HTR-8/SVneo (cell line): Measurements from ENCODE around the gene PKNOX1.
A peak's percentile ranks its signal among the peaks of the same experiment; 100 is the strongest.
"Not testable (repeated sequence)": the region's sequence is repeated elsewhere in the genome, so short reads cannot be mapped to it uniquely, and the experiment has no call there.

Experiments
- DNase-seq: peaks from one replicate; pipeline ENCODE4 v3.0.0; 2011; ENCODE audit warnings: low spot score, mixed read lengths; ENCODE audit not compliant: insufficient read length
- FAIRE-seq: peaks from 2 replicates; lab custom pipeline; 2011; peaks lifted over from hg19 to GRCh38; lab: Jason Lieb, UNC

Gene PKNOX1

GRCh38 chr21:42981214-42981523, 6.8 kb downstream of the PKNOX1 start:
- no peak for FAIRE-seq

GRCh38 chr21:42981862-42982261, 7.5 kb downstream of the PKNOX1 start:
- no peak for FAIRE-seq

More at GRCh38 chr21:42981214-42981523, 6.8 kb downstream of the PKNOX1 start:
- no peak for DNase-seq

GRCh38 chr21:42983103-42983502, 8.7 kb downstream of the PKNOX1 start:
- FAIRE-seq = no peak

More at GRCh38 chr21:42981862-42982261, 7.5 kb downstream of the PKNOX1 start:
- no peak for DNase-seq

GRCh38 chr21:42983869-42984268, 9.5 kb downstream of the PKNOX1 start:
- no peak for DNase-seq
- FAIRE-seq = no peak

More at GRCh38 chr21:42983103-42983502, 8.7 kb downstream of the PKNOX1 start:
- no peak for DNase-seq

GRCh38 chr21:42986125-42986783, 11.9 kb downstream of the PKNOX1 start:
- DNase-seq (no peak), FAIRE-seq (no peak)

GRCh38 chr21:42988236-42988965, 14.0 kb downstream of the PKNOX1 start:
- DNase-seq = no peak
- no peak for FAIRE-seq

- not testable (repeated sequence) for FAIRE-seq
Observed at GRCh38 chr21:42989370-42989769, 15.0 kb downstream of the PKNOX1 start.

GRCh38 chr21:42989816-42990650, 15.7 kb downstream of the PKNOX1 start:
- FAIRE-seq = no peak
- DNase-seq = no peak

More at GRCh38 chr21:42989370-42989769, 15.0 kb downstream of the PKNOX1 start:
- DNase-seq = not testable (repeated sequence)

- FAIRE-seq (peak; percentile 9), DNase-seq (peak; percentile 84)
Observed at GRCh38 chr21:42991992-42992740, 17.8 kb downstream of the PKNOX1 start.

GRCh38 chr21:42993051-42993712, 18.8 kb downstream of the PKNOX1 start:
- no peak for DNase-seq
- no peak for FAIRE-seq

GRCh38 chr21:42997053-42997452, 22.7 kb downstream of the PKNOX1 start:
- no peak for FAIRE-seq
- DNase-seq = no peak

GRCh38 chr21:42997983-42998382, 23.6 kb downstream of the PKNOX1 start:
- DNase-seq, FAIRE-seq: not testable (repeated sequence)

GRCh38 chr21:42999152-42999551, 24.8 kb downstream of the PKNOX1 start:
- not testable (repeated sequence) for FAIRE-seq, DNase-seq

- DNase-seq, FAIRE-seq: not testable (repeated sequence)
Observed at GRCh38 chr21:43000041-43000440, 25.7 kb downstream of the PKNOX1 start.

GRCh38 chr21:43001316-43001715, 27.0 kb downstream of the PKNOX1 start:
- FAIRE-seq (no peak), DNase-seq (no peak)

- FAIRE-seq = no peak
Observed at GRCh38 chr21:43004926-43005325, 30.6 kb downstream of the PKNOX1 start.

GRCh38 chr21:43005635-43006034, 31.3 kb downstream of the PKNOX1 start:
- no peak for FAIRE-seq
- DNase-seq = no peak

More at GRCh38 chr21:43004926-43005325, 30.6 kb downstream of the PKNOX1 start:
- no peak for DNase-seq

GRCh38 chr21:43006051-43006873, 31.9 kb downstream of the PKNOX1 start:
- not testable (repeated sequence) for FAIRE-seq, DNase-seq

GRCh38 chr21:43006874-43007208, 32.5 kb downstream of the PKNOX1 start:
- no peak for FAIRE-seq
- no peak for DNase-seq
